Measurements from ENCODE around the gene ANKRD44.

DNA sequence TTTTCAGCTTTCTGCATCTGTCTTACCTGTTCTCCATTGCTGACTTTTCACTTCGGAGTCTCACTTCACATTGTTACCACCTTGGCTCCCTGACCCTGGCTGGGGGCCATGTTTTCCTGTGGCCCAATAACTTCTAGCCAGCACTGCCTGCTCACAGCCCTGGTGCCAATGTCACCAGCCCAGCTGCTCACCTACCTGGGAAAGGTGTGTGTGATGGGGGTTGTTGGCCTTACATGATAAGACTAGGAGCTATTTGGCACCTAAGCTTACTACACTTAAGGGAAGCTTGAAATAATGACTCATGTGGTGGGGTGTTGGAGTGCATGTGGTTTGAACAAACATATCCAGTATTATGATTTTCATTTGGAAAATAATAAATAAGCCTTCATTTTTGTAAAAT is 346.6 kb downstream of the ANKRD44 start:
- no peak for TF ChIP-seq EZH2phosphoT487 (IDR thresholded peaks at IDR 0.05; ENCODE audit: insufficient read depth, low read depth)
- TF ChIP-seq EZH2 (IDR thresholded peaks at IDR 0.05; ENCODE audit: insufficient read depth, poor library complexity, severe bottlenecking), result no peak
